NAMALWA (cell line): ENCODE measurements around the gene USH1C.

Experiments used
- DNase-seq: peaks from one replicate; pipeline ENCODE4 v3.0.0-alpha.2; 2015; ENCODE audit warnings: low spot score

USH1C gene

DNA sequence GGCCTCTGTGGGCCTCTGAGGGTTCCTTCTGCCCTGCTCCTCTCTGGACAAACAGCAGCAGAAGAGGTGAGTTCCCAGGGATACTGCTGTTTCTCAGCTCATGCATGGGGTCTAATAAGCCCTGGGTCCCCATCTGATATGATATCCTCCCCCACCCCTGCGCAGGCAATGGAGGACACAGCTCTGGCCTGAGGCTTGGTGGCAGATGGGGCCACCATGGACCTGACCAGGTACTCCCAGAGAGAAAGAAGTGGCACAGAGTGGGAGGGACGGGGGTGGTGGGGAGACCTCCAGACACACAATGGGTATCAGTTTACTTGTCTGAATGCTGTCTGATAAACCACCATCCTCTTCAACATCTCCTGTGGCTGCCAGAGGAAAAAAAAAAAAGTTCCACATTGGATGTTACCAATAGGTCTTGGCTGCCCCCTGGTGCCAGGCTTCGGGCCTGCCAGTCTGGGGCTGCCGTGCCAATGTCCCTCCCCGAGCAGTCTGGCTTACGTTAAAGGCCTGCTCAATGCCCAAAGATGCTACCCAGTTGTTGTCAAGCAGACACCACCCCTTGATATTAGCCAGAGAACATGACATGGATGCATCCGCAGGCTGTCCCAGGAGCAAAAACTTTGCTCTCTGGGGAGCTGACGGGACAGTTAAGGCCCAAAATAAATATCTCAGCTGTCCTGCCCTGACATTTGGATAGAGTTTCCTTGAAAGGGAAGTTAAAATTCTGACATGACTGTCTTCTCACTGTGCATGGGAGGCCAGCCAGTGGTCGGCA is 39.7 kb downstream of the USH1C start:
- DNase-seq: peak; percentile 77

DNA sequence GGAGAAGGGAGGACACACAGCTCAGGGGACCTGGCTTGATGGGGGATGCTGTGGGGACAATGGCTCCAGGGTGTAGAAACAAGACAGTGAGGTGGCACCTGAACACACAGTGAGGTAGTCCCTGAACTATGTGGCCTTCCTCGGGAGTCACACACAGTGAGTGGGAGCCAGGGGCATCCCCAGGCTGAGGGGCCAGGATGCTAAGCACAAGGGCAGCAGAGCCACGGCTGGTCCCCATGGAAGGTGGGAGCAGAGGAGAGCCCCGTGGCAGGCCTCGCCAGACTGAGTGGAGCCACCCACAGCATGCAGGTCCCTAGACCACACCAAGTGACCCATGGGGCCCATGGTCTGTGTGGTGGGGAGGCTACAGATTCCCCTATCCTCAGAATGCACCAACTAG is 41.6 kb downstream of the USH1C start:
- no peak for DNase-seq

- no peak for DNase-seq
Observed at GRCh38 chr11:17500673-17501072, 43.5 kb downstream of the USH1C start.

GRCh38 chr11:17498475-17498874 is 45.7 kb downstream of the USH1C start:
- no peak for DNase-seq

DNA sequence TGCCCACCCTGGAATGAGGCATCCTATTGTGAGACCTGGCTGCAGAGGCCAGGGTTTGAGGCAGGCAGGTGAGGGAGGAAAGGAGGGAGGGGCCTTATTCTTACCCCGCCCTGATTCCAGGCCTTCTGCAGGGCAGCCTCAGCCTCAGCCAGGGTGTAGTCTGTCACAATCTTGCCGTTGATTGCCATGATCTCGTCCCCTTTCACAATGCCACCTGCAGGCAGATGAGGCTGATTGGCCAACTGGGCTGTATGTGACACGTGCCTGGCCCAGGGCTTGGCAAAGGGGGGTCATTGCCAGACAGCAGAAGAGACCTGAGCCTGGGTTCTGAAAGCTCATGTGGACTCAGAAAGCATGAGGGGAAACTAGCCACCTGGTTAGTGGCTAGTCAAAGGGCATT is 46.2 kb downstream of the USH1C start:
- peak; percentile 36 for DNase-seq

DNA sequence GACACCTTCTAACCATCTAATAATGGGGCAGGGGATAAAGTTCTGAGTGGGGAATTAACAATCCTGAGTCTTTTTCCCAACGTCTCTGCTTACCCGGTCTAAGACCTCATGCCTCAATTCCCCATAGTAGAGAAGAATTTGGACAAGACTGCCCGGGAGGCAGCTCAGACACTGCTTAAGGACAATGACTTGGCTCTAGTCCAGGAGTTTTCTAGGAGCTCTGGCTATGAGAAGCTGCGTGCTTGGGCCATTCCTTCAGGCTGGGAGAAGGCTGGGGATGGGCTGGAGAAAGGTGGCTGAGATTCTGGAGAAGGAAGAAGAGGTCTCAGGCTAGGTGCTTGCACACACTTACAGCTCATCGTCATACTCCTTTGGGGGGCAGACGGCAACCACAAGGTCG is 47.8 kb downstream of the USH1C start:
- DNase-seq: no peak

DNA sequence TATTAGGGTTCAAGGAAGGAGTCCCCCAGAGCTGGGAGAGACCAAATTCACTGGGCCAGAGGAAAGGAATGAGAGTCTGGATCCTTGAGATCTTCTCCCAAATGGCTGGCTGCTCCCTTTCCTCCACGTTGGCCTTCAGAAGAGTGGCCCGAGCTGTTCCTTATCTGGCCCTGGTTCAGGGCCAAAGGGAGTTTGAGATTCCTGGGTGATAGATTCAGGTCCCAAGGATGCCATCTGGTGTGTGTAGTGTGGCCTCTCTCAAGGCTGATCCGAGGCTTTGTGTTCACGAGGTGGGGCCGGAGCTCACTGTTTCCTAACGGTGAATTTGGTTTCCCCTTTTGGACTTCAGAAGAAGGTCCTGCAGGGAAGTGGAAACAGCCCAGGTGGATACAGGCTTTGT is 50.2 kb downstream of the USH1C start:
- no peak for DNase-seq

DNA sequence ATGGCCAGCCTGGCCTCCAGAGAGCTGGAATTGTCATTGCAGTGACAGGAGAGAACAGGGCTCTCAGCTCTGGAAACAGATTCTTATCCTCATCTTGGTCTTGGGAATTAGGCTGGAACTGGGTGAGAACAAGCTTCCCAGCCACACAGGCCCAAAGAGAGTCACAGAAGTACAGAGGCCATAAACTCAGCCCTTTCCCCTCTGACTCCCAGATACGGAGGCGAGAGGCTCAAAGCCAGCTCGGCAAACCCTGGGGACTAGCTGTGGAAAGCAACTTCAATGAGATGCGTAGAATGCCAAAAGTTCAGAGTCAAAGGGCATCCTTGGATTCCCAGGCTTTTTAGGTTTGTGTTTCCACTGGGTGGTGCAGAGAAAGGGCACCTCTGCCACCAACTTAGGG is 53.3 kb downstream of the USH1C start:
- no peak for DNase-seq

- DNase-seq: no peak
Observed at GRCh38 chr11:17490232-17490631, 54.0 kb downstream of the USH1C start.

GRCh38 chr11:17489751-17490150 is 54.5 kb downstream of the USH1C start:
- DNase-seq: no peak

DNA sequence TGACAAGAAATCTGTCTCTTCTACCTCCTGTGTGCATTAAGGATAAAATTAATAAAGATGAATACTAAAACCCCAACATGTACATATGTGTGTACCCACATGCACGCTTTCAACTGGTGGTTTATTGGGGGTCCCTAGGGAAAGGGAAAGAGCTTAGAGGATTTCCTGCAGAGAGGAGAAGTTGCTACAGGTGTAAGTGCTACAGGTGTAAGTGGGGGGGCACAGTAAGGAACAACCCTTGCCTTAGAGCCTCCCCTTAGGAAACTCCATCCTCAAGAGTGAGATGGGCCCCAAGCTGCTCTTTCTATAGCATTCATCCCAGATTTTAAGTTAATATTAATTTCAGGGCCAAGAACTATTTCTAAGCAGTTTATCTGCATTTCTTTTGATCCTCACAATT is 55.7 kb downstream of the USH1C start:
- no peak for DNase-seq

- DNase-seq: no peak
Observed at GRCh38 chr11:17486646-17487045, 57.6 kb downstream of the USH1C start.

- no peak for DNase-seq
Observed at GRCh38 chr11:17483505-17483904, 60.7 kb downstream of the USH1C start.

DNA sequence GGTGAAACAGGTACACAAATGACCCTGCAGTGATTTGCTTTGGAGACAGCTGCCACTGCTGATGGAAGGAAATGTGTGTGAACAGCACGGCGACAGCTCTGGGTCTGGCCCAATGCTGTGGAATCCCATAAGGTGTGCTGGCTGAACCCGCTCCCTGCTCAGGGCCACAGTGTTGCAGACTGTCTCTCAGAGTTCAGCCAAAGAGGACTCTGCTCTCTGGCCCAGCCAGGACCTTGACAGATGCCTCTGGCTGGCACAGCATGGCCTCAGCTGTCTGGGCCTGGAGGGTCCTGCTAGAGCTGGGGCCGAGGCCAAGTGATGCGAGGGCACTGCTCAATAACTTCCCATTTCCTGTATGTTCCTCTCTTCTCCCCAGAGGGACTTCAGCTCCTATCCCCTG is 62.3 kb downstream of the USH1C start:
- no peak for DNase-seq

DNA sequence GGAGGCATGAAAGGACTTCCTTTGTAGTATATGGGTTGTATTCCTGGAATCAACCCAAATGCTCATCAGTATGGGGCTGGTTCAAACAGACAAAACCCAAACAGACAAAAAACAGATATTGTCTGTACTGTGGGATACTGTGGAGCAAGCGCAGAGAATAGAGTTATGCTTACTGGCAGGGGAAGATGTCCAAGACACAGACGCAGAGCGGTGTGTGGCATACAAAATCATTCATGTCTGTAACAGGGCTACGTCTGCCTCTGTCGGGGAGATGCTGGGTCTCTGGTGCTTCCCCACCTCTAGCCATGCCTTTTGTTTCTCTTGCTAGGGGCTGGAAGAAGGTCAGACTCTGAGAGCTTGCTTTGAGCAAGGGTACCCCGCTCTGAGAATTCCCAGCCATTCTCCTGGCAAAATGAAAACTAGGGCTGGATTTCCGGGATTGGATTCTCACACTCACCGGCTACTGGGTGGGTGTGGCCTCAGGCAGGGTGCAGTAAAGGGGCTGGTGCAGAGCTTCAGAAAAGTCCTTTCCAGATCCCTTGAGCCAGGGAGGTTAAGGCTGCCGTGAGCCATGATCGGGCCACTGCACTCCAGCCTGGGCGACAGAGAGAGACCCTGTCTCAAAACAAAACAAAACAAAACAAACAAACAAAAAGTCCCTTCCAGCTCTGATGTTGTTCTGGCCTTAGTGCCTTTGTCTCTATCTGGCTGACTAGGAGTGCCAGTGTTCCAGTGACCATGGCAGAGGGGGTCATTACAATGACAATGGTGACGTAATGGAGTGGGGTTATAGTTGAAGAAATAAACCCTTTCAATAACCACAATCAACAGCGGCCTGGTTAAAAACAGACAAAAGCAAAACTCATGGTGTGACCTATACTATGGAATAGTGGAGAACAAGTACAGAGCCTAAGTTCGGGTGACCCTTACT is 64.7 kb downstream of the USH1C start:
- DNase-seq: no peak

GRCh38 chr11:17478070-17478469 is 66.1 kb downstream of the USH1C start:
- no peak for DNase-seq

- DNase-seq: no peak
Observed at GRCh38 chr11:17477361-17477760, 66.9 kb downstream of the USH1C start.

DNA sequence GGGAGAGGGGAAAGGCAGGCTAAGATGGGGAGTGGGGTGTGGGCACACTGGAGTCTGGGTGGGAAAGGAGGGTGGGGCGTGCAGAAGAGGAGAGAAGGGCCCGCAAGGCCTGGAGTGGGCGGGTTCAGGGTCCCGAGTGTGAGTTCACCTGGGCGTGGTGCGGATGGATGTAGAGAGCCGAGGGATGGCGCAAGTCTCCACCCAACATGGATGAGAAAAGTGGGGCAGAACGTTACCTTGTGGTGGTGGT is 67.2 kb downstream of the USH1C start:
- no peak for DNase-seq

DNA sequence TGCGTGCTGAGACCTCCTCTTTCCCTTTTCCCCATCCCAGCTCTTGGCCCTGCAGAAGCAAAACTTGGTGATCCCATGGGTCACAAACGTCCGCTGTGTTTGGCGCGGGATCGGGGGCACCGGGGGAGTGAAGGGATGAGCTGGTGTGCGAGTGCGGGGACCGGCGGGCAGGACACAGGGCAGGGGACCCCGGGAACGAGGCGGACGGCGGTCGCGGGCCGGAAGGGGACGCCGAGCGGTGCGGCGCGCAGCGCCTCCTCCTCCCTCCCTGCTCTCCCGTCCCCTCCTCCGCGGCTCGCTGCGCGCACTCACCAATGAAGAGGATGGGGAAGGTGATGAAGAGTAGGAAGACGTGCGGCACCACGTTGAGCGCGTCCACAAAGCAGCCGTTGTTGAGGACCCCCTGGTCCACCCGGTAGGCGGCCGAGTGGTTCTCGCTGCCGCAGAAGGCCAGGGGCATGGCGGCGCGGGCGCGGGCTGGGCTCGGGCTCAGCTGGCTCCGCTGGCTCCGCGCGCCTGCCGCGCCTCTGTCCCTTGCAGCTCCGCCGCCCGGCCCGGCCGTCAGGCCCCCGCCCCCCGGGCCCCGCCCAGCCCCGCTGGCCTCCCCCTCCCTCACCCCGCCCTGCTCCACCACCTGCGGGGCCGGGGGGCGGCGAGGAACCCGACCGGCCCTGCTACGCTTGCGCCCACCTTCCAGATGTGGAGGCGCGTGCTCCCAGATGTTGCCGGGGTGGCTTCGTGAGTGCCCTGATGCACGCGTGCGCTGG is 67.7 kb downstream of the USH1C start, which contains the start of gene ABCC8:
TSS of gene ABCC8 (minus strand) at position 529 of the 767 bp plus-strand sequence. CDS start at position 460, 69 bp downstream.
- no peak for DNase-seq

- no peak for DNase-seq
Observed at GRCh38 chr11:17475666-17476316, 68.4 kb downstream of the USH1C start.

- DNase-seq: no peak
Observed at GRCh38 chr11:17473071-17473744, 71.0 kb downstream of the USH1C start.

- DNase-seq: no peak
Observed at GRCh38 chr11:17472467-17472866, 71.7 kb downstream of the USH1C start.
